HepG2 (cell line): Measurements from ENCODE around the gene LRRC73. TPM values are rescaled to one million over a fixed set of nuclear protein-coding genes. Genes with fewer than 3 reads are reported as not detected.
A peak's percentile ranks its signal among the peaks of the same experiment; 100 is the strongest.

Experiments used
- ATM ChIP-seq: fragments of 450-650 bp; IDR thresholded peaks from 2 replicates; pipeline ENCODE4 v1.7.1; 2017; ENCODE audit warnings: mild to moderate bottlenecking, borderline replicate concordance
- CAMTA2 ChIP-seq: sonication (generic); formaldehyde crosslinking; IDR thresholded peaks from 2 replicates; pipeline ENCODE4 v1.4.0; 2020; ENCODE audit warnings: mild to moderate bottlenecking, missing genetic modification reagents, borderline replicate concordance
- GPN1 ChIP-seq: sonication (generic); formaldehyde crosslinking; IDR thresholded peaks from 2 replicates; pipeline ENCODE4 v1.5.1; 2020; ENCODE audit warnings: missing genetic modification reagents, borderline replicate concordance
- HMG20A ChIP-seq: IDR thresholded peaks from 2 replicates; pipeline ENCODE4 v1.6.1; 2016; ENCODE audit warnings: borderline replicate concordance
- HOXA3 ChIP-seq: sonication (generic); formaldehyde crosslinking; IDR thresholded peaks from 2 replicates; pipeline ENCODE4 v1.5.0; 2020; ENCODE audit warnings: missing genetic modification reagents
- IRF2 ChIP-seq: IDR thresholded peaks from 2 replicates; pipeline ENCODE4 v1.6.1; 2018; ENCODE audit warnings: missing genetic modification reagents, missing compliant biosample characterization
- MZF1 ChIP-seq: sonication (generic); formaldehyde crosslinking; IDR thresholded peaks from 2 replicates; pipeline ENCODE4 v1.8.1; 2023; ENCODE audit warnings: mild to moderate bottlenecking, missing genetic modification reagents, borderline replicate concordance
- NRL ChIP-seq: sonication (generic); formaldehyde crosslinking; IDR thresholded peaks from 2 replicates; pipeline ENCODE4 v1.5.0; 2020; ENCODE audit warnings: missing genetic modification reagents, mild to moderate bottlenecking, moderate library complexity, borderline replicate concordance
- REL ChIP-seq: sonication (generic); formaldehyde crosslinking; conservative IDR thresholded peaks from 2 replicates; pipeline ENCODE4 v1.8.0; 2022; ENCODE audit warnings: mild to moderate bottlenecking, missing genetic modification reagents, moderate library complexity
- REPIN1 ChIP-seq: sonication (generic); formaldehyde crosslinking; IDR thresholded peaks from 2 replicates; pipeline ENCODE4 v1.8.0; 2022; ENCODE audit warnings: missing genetic modification reagents, low read depth, mild to moderate bottlenecking, borderline replicate concordance
- SP1 ChIP-seq, 2 experiments: fragments of 450-650 bp in 1 of 2; sonication (generic) in 1 of 2; formaldehyde crosslinking in 1 of 2; IDR thresholded peaks; 2 replicates each; pipeline versions ENCODE4 v1.4.0 to v1.6.1; 2016 to 2020; ENCODE audit warnings: missing genetic modification reagents in 1 of 2
- TARDBP ChIP-seq: sonication (generic); formaldehyde crosslinking; IDR thresholded peaks from 2 replicates; pipeline ENCODE4 v1.8.0; 2022; ENCODE audit warnings: mild to moderate bottlenecking, missing genetic modification reagents
- ZBTB3 ChIP-seq: sonication (generic); formaldehyde crosslinking; IDR thresholded peaks from 2 replicates; pipeline ENCODE4 v1.4.0; 2020; ENCODE audit warnings: low read depth, mild to moderate bottlenecking, moderate library complexity, missing genetic modification reagents, borderline replicate concordance
- ZNF256 ChIP-seq: sonication (generic); formaldehyde crosslinking; conservative IDR thresholded peaks from 2 replicates; pipeline ENCODE4 v1.4.0; 2020; ENCODE audit warnings: missing genetic modification reagents
- ZNF33A ChIP-seq: sonication (generic); formaldehyde crosslinking; IDR thresholded peaks from 2 replicates; pipeline ENCODE4 v1.5.1; 2020; ENCODE audit warnings: missing genetic modification reagents, mild to moderate bottlenecking, moderate library complexity, borderline replicate concordance
- ZNF781 ChIP-seq: sonication (generic); formaldehyde crosslinking; IDR thresholded peaks from 2 replicates; pipeline ENCODE4 v1.5.1; 2020; ENCODE audit warnings: borderline replicate concordance, mild to moderate bottlenecking, missing genetic modification reagents; ENCODE audit errors: not compliant biosample characterization
- ZZZ3 ChIP-seq: sonication (generic); formaldehyde crosslinking; IDR thresholded peaks from 2 replicates; pipeline ENCODE4 v1.4.0; 2020; ENCODE audit warnings: missing genetic modification reagents, mild to moderate bottlenecking, borderline replicate concordance
- polyA plus RNA-seq, 8 experiments: library from polyadenylated mRNA; depleted of rRNA in 3 of 8; stranded (reverse) in 7 of 8; unstranded in 1 of 8; fragments of >200 nt; fragmentation: Illumina TruSeq in 4 of 8; extraction: Trizol in 4 of 8; gene quantifications; 2 replicates each; pipeline versions ENCODE4 v1.2.1 to v1.2.3, GENCODE V29; 2011 to 2016; ENCODE audit warnings: low read depth in 4 of 8, missing spikeins in 1 of 8, mixed read lengths in 1 of 8; ENCODE audit not compliant: insufficient read depth in 1 of 8
- total RNA-seq, 5 experiments: library from RNA; depleted of rRNA; stranded (reverse); fragments of >200 nt; fragmentation: Illumina TruSeq; extraction: Trizol; gene quantifications; 2 replicates each; pipeline ENCODE4 v1.2.3, GENCODE V29; 2016; ENCODE audit warnings: low read depth in 1 of 5
- TF ChIP-seq, protein P1 (sequence below): sonication (generic); formaldehyde crosslinking; IDR thresholded peaks from 2 replicates; pipeline ENCODE4 v1.4.0; 2020; ENCODE audit warnings: missing genetic modification reagents
- TF ChIP-seq, protein P2 (sequence below): sonication (generic); formaldehyde crosslinking; IDR thresholded peaks from 2 replicates; pipeline ENCODE4 v1.5.0; 2020; ENCODE audit warnings: mild to moderate bottlenecking, low read depth, missing genetic modification reagents, borderline replicate concordance
- TF ChIP-seq, protein P3 (sequence below): sonication (generic); formaldehyde crosslinking; IDR thresholded peaks from 2 replicates; pipeline ENCODE4 v1.5.1; 2020; ENCODE audit warnings: mild to moderate bottlenecking, missing genetic modification reagents
- TF ChIP-seq, protein P4 (sequence below): sonication (generic); formaldehyde crosslinking; IDR thresholded peaks from 2 replicates; pipeline ENCODE4 v1.8.0; 2023; ENCODE audit warnings: mild to moderate bottlenecking, missing genetic modification reagents

The LRRC73 gene
- total and polyA plus RNA-seq, 2 of the 13 experiments (the other 11 are each of a cell fraction or from before 2014, with no cell fraction given) = 0.11 to 0.12 TPM

DNA sequence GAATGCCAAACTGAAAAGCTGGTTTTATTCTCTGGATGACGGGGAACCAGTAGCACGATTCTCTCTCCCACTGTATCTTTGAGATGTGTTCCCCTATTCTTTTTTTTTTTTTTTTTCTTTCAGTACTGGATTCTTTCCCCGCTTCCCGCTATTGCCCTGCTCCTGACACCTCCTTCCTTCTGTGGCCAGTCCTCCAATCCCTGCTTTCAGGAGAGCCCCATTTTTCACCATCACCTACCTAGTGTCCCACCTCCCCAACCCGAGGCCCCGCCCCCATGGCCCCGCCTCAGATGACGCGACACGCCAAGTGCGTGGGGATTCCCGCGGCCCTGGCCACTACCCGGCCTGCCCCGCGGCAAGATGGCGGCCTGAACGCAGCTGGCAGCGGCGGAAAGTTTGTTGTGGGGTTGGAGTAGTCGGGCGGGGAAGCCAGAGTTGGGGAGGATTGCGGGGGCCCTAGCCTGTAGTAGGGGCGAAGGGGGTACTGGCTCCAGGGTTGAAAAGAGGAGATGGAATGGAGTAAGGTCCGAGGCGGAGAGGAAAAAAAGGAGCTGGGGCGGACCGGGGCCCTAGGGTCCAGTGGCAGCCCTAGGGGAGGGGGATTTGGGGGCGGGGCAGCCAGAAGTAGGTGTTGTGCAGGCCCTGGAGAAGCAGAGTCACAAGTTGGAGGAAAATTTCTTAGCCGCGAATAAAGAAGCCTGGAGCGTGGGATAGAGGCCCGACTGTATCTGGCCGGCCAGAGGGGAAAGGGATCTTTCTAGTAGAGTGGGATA, 32.7 kb downstream of the LRRC73 start, which contains the start of gene TJAP1 (continued):
- TF ChIP-seq ZNF781 (CRISPR knock-in tag) (peak; percentile 76), ZZZ3 (CRISPR knock-in tag) (peak; percentile 92; the same call in 1 of the 2 replicates), HOXA3 (CRISPR knock-in tag) (peak; percentile 88), ATM (no peak), ZNF256 (CRISPR knock-in tag) (no peak), REL (CRISPR knock-in tag) (peak; percentile 85; the same call in 1 of the 2 replicates), MZF1 (CRISPR knock-in tag) (no peak), REPIN1 (CRISPR knock-in tag) (peak; percentile 71; the same call in 1 of the 2 replicates), TARDBP (CRISPR knock-in tag) (peak; percentile 80; the same call in 1 of the 2 replicates), ZNF33A (CRISPR knock-in tag) (no peak), SP1 (IDR thresholded peaks at IDR 0.05) (no peak), SP1 (CRISPR knock-in tag; IDR thresholded peaks at IDR 0.05) (peak; percentile 89), NRL (CRISPR knock-in tag) (peak; percentile 83; the same call in 1 of the 2 replicates), GPN1 (CRISPR knock-in tag) (no peak), CAMTA2 (no peak), HMG20A (no peak), ZBTB3 (CRISPR knock-in tag) (peak; percentile 28; the same call in 1 of the 2 replicates), IRF2 (no peak)
- TF ChIP-seq, protein P1, sequence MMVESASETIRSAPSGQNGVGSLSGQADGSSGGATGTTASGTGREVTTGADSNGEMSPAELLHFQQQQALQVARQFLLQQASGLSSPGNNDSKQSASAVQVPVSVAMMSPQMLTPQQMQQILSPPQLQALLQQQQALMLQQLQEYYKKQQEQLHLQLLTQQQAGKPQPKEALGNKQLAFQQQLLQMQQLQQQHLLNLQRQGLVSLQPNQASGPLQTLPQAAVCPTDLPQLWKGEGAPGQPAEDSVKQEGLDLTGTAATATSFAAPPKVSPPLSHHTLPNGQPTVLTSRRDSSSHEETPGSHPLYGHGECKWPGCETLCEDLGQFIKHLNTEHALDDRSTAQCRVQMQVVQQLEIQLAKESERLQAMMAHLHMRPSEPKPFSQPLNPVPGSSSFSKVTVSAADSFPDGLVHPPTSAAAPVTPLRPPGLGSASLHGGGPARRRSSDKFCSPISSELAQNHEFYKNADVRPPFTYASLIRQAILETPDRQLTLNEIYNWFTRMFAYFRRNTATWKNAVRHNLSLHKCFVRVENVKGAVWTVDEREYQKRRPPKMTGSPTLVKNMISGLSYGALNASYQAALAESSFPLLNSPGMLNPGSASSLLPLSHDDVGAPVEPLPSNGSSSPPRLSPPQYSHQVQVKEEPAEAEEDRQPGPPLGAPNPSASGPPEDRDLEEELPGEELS (CRISPR knock-in tag) = 0 out of 2 replicates have a peak, but pooled peaks have one; percentile 20
- TF ChIP-seq, protein P2, sequence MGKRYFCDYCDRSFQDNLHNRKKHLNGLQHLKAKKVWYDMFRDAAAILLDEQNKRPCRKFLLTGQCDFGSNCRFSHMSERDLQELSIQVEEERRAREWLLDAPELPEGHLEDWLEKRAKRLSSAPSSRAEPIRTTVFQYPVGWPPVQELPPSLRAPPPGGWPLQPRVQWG (CRISPR knock-in tag) = no peak
- TF ChIP-seq, protein P3, sequence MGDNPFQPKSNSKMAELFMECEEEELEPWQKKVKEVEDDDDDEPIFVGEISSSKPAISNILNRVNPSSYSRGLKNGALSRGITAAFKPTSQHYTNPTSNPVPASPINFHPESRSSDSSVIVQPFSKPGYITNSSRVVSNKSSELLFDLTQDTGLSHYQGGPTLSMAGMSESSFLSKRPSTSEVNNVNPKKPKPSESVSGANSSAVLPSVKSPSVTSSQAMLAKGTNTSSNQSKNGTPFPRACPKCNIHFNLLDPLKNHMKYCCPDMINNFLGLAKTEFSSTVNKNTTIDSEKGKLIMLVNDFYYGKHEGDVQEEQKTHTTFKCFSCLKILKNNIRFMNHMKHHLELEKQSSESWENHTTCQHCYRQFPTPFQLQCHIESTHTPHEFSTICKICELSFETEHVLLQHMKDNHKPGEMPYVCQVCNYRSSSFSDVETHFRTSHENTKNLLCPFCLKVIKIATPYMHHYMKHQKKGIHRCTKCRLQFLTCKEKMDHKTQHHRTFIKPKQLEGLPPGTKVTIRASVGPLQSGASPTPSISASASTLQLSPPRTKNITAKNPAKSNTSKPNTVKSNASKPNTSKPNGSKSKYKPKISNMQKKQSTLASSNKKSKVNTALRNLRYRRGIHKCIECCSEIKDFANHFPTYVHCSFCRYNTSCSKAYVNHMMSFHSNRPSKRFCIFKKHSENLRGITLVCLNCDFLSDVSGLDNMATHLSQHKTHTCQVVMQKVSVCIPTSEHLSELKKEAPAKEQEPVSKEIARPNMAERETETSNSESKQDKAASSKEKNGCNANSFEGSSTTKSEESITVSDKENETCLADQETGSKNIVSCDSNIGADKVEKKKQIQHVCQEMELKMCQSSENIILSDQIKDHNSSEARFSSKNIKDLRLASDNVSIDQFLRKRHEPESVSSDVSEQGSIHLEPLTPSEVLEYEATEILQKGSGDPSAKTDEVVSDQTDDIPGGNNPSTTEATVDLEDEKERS (CRISPR knock-in tag) = peak; percentile 70; the same call in 1 of the 2 replicates
- TF ChIP-seq, protein P4, sequence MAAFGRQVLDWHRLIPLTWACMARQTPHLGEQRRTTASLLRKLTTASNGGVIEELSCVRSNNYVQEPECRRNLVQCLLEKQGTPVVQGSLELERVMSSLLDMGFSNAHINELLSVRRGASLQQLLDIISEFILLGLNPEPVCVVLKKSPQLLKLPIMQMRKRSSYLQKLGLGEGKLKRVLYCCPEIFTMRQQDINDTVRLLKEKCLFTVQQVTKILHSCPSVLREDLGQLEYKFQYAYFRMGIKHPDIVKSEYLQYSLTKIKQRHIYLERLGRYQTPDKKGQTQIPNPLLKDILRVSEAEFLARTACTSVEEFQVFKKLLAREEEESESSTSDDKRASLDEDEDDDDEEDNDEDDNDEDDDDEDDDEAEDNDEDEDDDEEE (CRISPR knock-in tag) = peak; percentile 44; the same call in 1 of the 2 replicates
